Nephron progenitor cell (in vitro differentiated cells): ENCODE results near the gene PPIP5K2.

ENCODE experiments used
- DNase-seq: peaks from one replicate; pipeline ENCODE4 v3.0.0; 2021
- H3K27ac Mint-ChIP-seq: 2 replicates; pipeline ENCODE4 v1.8.0; 2021; ENCODE audit warnings: mild to moderate bottlenecking, moderate library complexity, mixed read lengths
- H3K27me3 Mint-ChIP-seq: 2 replicates; pipeline ENCODE4 v1.8.0; 2021; ENCODE audit warnings: mild to moderate bottlenecking, low read depth, mixed read lengths; ENCODE audit not compliant: poor library complexity
- H3K36me3 Mint-ChIP-seq: 2 replicates; pipeline ENCODE4 v1.8.0; 2021; ENCODE audit warnings: low read depth, mixed read lengths
- H3K4me1 Mint-ChIP-seq: 2 replicates; pipeline ENCODE4 v1.8.0; 2021; ENCODE audit warnings: mixed read lengths
- H3K4me3 Mint-ChIP-seq: 2 replicates; pipeline ENCODE4 v1.8.0; 2021; ENCODE audit warnings: mild to moderate bottlenecking, moderate library complexity, mixed read lengths
- H3K9me3 Mint-ChIP-seq: 2 replicates; pipeline ENCODE4 v1.8.0; 2021; ENCODE audit warnings: mild to moderate bottlenecking, moderate library complexity, mixed read lengths
- CTCF ChIP-seq: fragments of 200-600 bp; sonication (generic); IDR thresholded peaks from 2 replicates; pipeline ENCODE4 v1.5.0; 2021; ENCODE audit warnings: antibody characterized with exemption

PPIP5K2 gene

DNA sequence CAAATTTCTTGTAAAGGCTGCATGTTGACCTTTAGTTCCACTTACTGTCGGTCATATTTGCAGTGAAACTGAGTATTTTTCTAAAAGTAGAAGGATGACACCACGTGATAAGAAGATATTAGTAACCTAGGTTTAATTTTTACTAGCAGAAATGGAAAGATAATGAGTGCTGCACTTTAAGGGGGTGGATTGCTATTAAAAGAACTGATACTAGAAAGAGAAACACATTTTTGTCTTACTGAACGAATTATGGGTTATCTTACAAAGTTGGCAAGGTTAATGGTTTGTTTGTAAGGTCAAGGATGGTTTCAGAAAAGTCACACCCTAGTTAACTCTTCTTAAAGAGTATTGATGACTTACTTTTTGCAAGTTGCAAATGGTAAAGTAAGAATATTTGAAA is 140.8 kb downstream of the PPIP5K2 start:
- peaks cover 48% of the 10 kb centered on the region for H3K4me1 Mint-ChIP-seq
- peaks cover 3% of the 10 kb centered on the region for H3K27me3 Mint-ChIP-seq
- H3K4me3 Mint-ChIP-seq, result peak overlapping the region; percentile 53
- no peaks in the 10 kb centered on the region for H3K36me3 Mint-ChIP-seq
- H3K9me3 Mint-ChIP-seq, result no peaks in the 10 kb centered on the region
- no peak for TF ChIP-seq CTCF
- no peak for DNase-seq
- no peak overlapping the region for H3K27ac Mint-ChIP-seq
